Ramos (cell line): ENCODE results near the gene FCMR.

ENCODE experiments used
- in situ Hi-C: fragments of 300-500 bp; cut with MboI; formaldehyde crosslinking; loops from one replicate; pipeline ENCODE4 v1.14.3; 2022; ENCODE audit warnings: low sequenced_read_pairs; ENCODE audit not compliant: unreplicated experiment

The FCMR gene

GRCh38 chr1:206951318-206952100 is 29.8 kb upstream of the FCMR start:
- in situ Hi-C loops = no loop called here

- in situ Hi-C loops = no loop called here
Measured at GRCh38 chr1:206949641-206950040, 27.9 kb upstream of the FCMR start.

GRCh38 chr1:206949208-206949607 is 27.5 kb upstream of the FCMR start:
- in situ Hi-C loops = no loop called here

GRCh38 chr1:206947255-206947654 is 25.5 kb upstream of the FCMR start:
- in situ Hi-C loops = no loop called here

GRCh38 chr1:206946261-206946660 is 24.5 kb upstream of the FCMR start, which contains the start of gene PIGR:
PIGR (minus strand) TSS chr1:206946466; CDS start chr1:206940531, 5,935 bp downstream.
- in situ Hi-C loops = no loop called here

GRCh38 chr1:206945779-206946178 is 24.0 kb upstream of the FCMR start:
- in situ Hi-C loops = no loop called here

- in situ Hi-C loops = no loop called here
Measured at GRCh38 chr1:206944703-206945102, 23.0 kb upstream of the FCMR start.

GRCh38 chr1:206941766-206942418 is 20.2 kb upstream of the FCMR start:
- in situ Hi-C loops = no loop called here

GRCh38 chr1:206940588-206940936 is 18.8 kb upstream of the FCMR start:
- in situ Hi-C loops = no loop called here

- in situ Hi-C loops = no loop called here
Measured at GRCh38 chr1:206939841-206940587, 18.3 kb upstream of the FCMR start.

- in situ Hi-C loops = no loop called here
Measured at GRCh38 chr1:206939131-206939530, 17.4 kb upstream of the FCMR start.

GRCh38 chr1:206937425-206937824 is 15.7 kb upstream of the FCMR start:
- in situ Hi-C loops = no loop called here

- in situ Hi-C loops = no loop called here
Measured at GRCh38 chr1:206935491-206936067, 13.8 kb upstream of the FCMR start.

- in situ Hi-C loops = no loop called here
Measured at GRCh38 chr1:206933333-206933945, 11.7 kb upstream of the FCMR start.

- in situ Hi-C loops = no loop called here
Measured at GRCh38 chr1:206932177-206932576, 10.4 kb upstream of the FCMR start.

GRCh38 chr1:206931709-206932108 is 10.0 kb upstream of the FCMR start:
- in situ Hi-C loops = no loop called here

- in situ Hi-C loops = no loop called here
Measured at GRCh38 chr1:206930210-206930798, 8.6 kb upstream of the FCMR start.

GRCh38 chr1:206929524-206929923 is 7.8 kb upstream of the FCMR start:
- in situ Hi-C loops = no loop called here

- in situ Hi-C loops = no loop called here
Measured at GRCh38 chr1:206926286-206926685, 4.5 kb upstream of the FCMR start.

- in situ Hi-C loops = no loop called here
Measured at GRCh38 chr1:206925106-206925736, 3.5 kb upstream of the FCMR start.
